Hepatocyte (in vitro differentiated cells): ENCODE measurements around the gene HEXD.

Experiments
- CTCF ChIP-seq: fragments of 200-600 bp; sonication (generic); IDR thresholded peaks from 2 replicates; pipeline ENCODE4 v1.5.1; 2016; ENCODE audit warnings: antibody characterized with exemption, mild to moderate bottlenecking; ENCODE audit not compliant: poor library complexity
- EZH2phosphoT487 ChIP-seq: fragments of 200-600 bp; sonication (generic); IDR thresholded peaks from one replicate; pipeline ENCODE4 v1.6.1; 2018; ENCODE audit warnings: antibody characterized with exemption, mild to moderate bottlenecking, low read depth, moderate library complexity; ENCODE audit not compliant: unreplicated experiment, severe bottlenecking

DNA sequence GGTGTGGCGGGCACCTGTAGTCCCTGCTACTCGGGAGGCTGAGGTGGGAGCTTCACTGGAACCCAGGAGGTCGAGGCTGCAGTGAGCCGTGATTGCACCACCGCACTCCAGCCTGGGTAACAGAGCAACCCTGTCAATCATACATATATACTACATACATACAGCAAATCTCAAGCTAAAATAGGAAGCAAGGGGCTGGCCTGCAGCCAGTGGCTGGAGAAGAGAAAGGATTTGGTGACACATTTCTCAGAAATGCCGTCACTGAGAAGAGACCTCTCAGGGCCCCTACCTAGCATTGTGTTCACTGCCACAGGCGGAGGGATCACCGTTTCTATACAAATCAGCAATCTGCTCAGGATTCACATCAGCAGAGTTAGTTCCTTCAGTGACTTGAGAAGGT, 57.3 kb downstream of the HEXD start:
- TF ChIP-seq EZH2phosphoT487 = no peak
- TF ChIP-seq CTCF = no peak
